ENCODE results near the gene SLC6A20. TPM values are rescaled to one million over a fixed set of nuclear protein-coding genes. Genes with fewer than 3 reads are reported as not detected.

Gene SLC6A20
- total and polyA plus RNA-seq, 9 donors, result 0.05 to 3.3 (median 0.23) TPM; not detected in 2

- WGBS, 3 donors, result 83 to 93% (median 87%) methylated on average over 2 of the region's 2 CpGs
- H3K27ac ChIP-seq, result no peak overlapping the region
- intact Hi-C loops (cut with DNase I), result no loop called here
- no peak overlapping the region for H3K4me3 ChIP-seq
- DNase-seq, result no peak
- no peaks in the 10 kb centered on the region for H3K9me3 ChIP-seq
- no peak for TF ChIP-seq POLR2A (IDR thresholded peaks at IDR 0.05)
- H3K4me1 ChIP-seq (ENCODE audit: insufficient read depth), result peaks cover 2% of the 10 kb centered on the region
- no peaks in the 10 kb centered on the region for H3K27me3 ChIP-seq
- no peaks in the 10 kb centered on the region for H3K36me3 ChIP-seq
Measured at GRCh38 chr3:45792036-45792435, 4.3 kb downstream of the SLC6A20 start.

GRCh38 chr3:45790596-45790995 is 5.7 kb downstream of the SLC6A20 start:
- TF ChIP-seq EP300 (IDR thresholded peaks at IDR 0.05), result no peak
- TF ChIP-seq POLR2A (IDR thresholded peaks at IDR 0.05), result no peak
- TF ChIP-seq CTCF (IDR thresholded peaks at IDR 0.05), result no peak
- no peak for DNase-seq
- H3K9me3 ChIP-seq, result no peaks in the 10 kb centered on the region
- 68 to 87% (median 79%) methylated on average over 2 of the region's 2 CpGs for WGBS, 3 donors
- intact Hi-C loops (cut with DNase I), result no loop called here
- H3K36me3 ChIP-seq, result no peaks in the 10 kb centered on the region
- H3K4me3 ChIP-seq, result no peak overlapping the region
- H3K27ac ChIP-seq, result no peak overlapping the region
- H3K4me1 ChIP-seq (ENCODE audit: insufficient read depth), result no peaks in the 10 kb centered on the region
- no peaks in the 10 kb centered on the region for H3K27me3 ChIP-seq

GRCh38 chr3:45789235-45789812 is 7.0 kb downstream of the SLC6A20 start:
- no peak for DNase-seq
- H3K9me3 ChIP-seq, result no peaks in the 10 kb centered on the region
- H3K36me3 ChIP-seq, result no peaks in the 10 kb centered on the region
- no peaks in the 10 kb centered on the region for H3K27me3 ChIP-seq
- H3K4me3 ChIP-seq, result no peak overlapping the region
- 77 to 85% (median 84%) methylated on average over 4 of the region's 4 CpGs for WGBS, 3 donors
- H3K4me1 ChIP-seq (ENCODE audit: insufficient read depth), result no peaks in the 10 kb centered on the region
- no peak overlapping the region for H3K27ac ChIP-seq
- intact Hi-C loops (cut with DNase I), result no loop called here
- TF ChIP-seq POLR2A (IDR thresholded peaks at IDR 0.05), result no peak
- TF ChIP-seq EP300 (IDR thresholded peaks at IDR 0.05), result no peak
- TF ChIP-seq CTCF (IDR thresholded peaks at IDR 0.05), result no peak

- WGBS, 3 donors, result 95 to 100% (median 98%) methylated on average over 2 of the region's 2 CpGs
- Histone ChIP-seq H3K27ac (no peak overlapping the region), H3K4me3 (no peak overlapping the region), H3K36me3 (no peaks in the 10 kb centered on the region), H3K27me3 (no peaks in the 10 kb centered on the region), H3K9me3 (no peaks in the 10 kb centered on the region), H3K4me1 (ENCODE audit: insufficient read depth) (no peaks in the 10 kb centered on the region)
- TF ChIP-seq EP300 (IDR thresholded peaks at IDR 0.05) (no peak), POLR2A (IDR thresholded peaks at IDR 0.05) (no peak), CTCF (IDR thresholded peaks at IDR 0.05) (no peak)
- intact Hi-C loops (cut with DNase I), result no loop called here
- no peak for DNase-seq
Measured at GRCh38 chr3:45787551-45787950, 8.8 kb downstream of the SLC6A20 start.

GRCh38 chr3:45786801-45787495 is 9.4 kb downstream of the SLC6A20 start:
- Histone ChIP-seq H3K4me3 (no peak overlapping the region), H3K4me1 (ENCODE audit: insufficient read depth) (no peaks in the 10 kb centered on the region), H3K9me3 (no peaks in the 10 kb centered on the region), H3K27ac (no peak overlapping the region), H3K27me3 (no peaks in the 10 kb centered on the region), H3K36me3 (no peaks in the 10 kb centered on the region)
- intact Hi-C loops (cut with DNase I), result no loop called here
- no peak for DNase-seq
- 68 to 90% (median 79%) methylated on average over 4 of the region's 4 CpGs for WGBS, 3 donors
- no peak for TF ChIP-seq CTCF (IDR thresholded peaks at IDR 0.05)
- TF ChIP-seq EP300 (IDR thresholded peaks at IDR 0.05), result no peak
- no peak for TF ChIP-seq POLR2A (IDR thresholded peaks at IDR 0.05)

All from ovary (tissue), 9 donors.